ENCODE data around the gene GALNT10.
A peak's percentile ranks its signal among the peaks of the same experiment; 100 is the strongest.

GALNT10 gene

GRCh38 chr5:154410786-154411185 lies 220.3 kb downstream of the GALNT10 start:
- peak overlapping the region; percentile 43 for H3K27ac Mint-ChIP-seq
- ATAC-seq, result no peak
- no peaks in the 10 kb centered on the region for H3K9me3 Mint-ChIP-seq
- DNase-seq (ENCODE audit: low spot score in 2 of 2), result no peak
- peaks cover 56% of the 10 kb centered on the region for H3K36me3 Mint-ChIP-seq
- H3K4me3 Mint-ChIP-seq, result no peak overlapping the region
- no peaks in the 10 kb centered on the region for H3K4me1 Mint-ChIP-seq

GRCh38 chr5:154411338-154411737 lies 220.8 kb downstream of the GALNT10 start:
- Mint-ChIP-seq H3K27ac (peak overlapping the region; percentile 43), H3K36me3 (peaks cover 61% of the 10 kb centered on the region), H3K4me1 (no peaks in the 10 kb centered on the region), H3K9me3 (no peaks in the 10 kb centered on the region), H3K4me3 (no peak overlapping the region)
- DNase-seq (ENCODE audit: low spot score in 2 of 2) (no peak), ATAC-seq (no peak)

GRCh38 chr5:154412316-154412715 lies 221.8 kb downstream of the GALNT10 start:
- H3K9me3 Mint-ChIP-seq, result no peaks in the 10 kb centered on the region

GRCh38 chr5:154412925-154413324 lies 222.4 kb downstream of the GALNT10 start:
- Mint-ChIP-seq H3K36me3 (peaks cover 67% of the 10 kb centered on the region), H3K4me1 (no peaks in the 10 kb centered on the region), H3K9me3 (no peaks in the 10 kb centered on the region), H3K4me3 (no peak overlapping the region), H3K27ac (peak overlapping the region; percentile 23)
- ATAC-seq (no peak), DNase-seq (ENCODE audit: low spot score in 2 of 2) (no peak)

More at GRCh38 chr5:154412316-154412715, 221.8 kb downstream of the GALNT10 start:
- DNase-seq (ENCODE audit: low spot score in 2 of 2) (no peak), ATAC-seq (no peak)
- Mint-ChIP-seq H3K36me3 (peaks cover 61% of the 10 kb centered on the region), H3K27ac (peak overlapping the region; percentile 23), H3K4me1 (no peaks in the 10 kb centered on the region), H3K4me3 (no peak overlapping the region)

GRCh38 chr5:154415114-154415513 lies 224.6 kb downstream of the GALNT10 start:
- Mint-ChIP-seq H3K9me3 (no peaks in the 10 kb centered on the region), H3K27ac (no peak overlapping the region), H3K4me3 (no peak overlapping the region), H3K36me3 (peaks cover 70% of the 10 kb centered on the region), H3K4me1 (no peaks in the 10 kb centered on the region)
- ATAC-seq (no peak), DNase-seq (ENCODE audit: low spot score in 2 of 2) (no peak)

- Mint-ChIP-seq H3K27ac (peak overlapping the region; percentile 78), H3K36me3 (peaks cover 54% of the 10 kb centered on the region), H3K9me3 (no peaks in the 10 kb centered on the region), H3K4me1 (peaks cover 9% of the 10 kb centered on the region), H3K4me3 (no peak overlapping the region)
- ATAC-seq (no peak), DNase-seq (ENCODE audit: low spot score in 2 of 2) (no peak)
Measured at GRCh38 chr5:154418344-154418820, 227.8 kb downstream of the GALNT10 start.

GRCh38 chr5:154419236-154419635 lies 228.7 kb downstream of the GALNT10 start:
- Mint-ChIP-seq H3K27ac (peak overlapping the region; percentile 78), H3K4me3 (no peak overlapping the region), H3K9me3 (no peaks in the 10 kb centered on the region), H3K4me1 (peaks cover 17% of the 10 kb centered on the region), H3K36me3 (peaks cover 46% of the 10 kb centered on the region)
- no peak for ATAC-seq
- DNase-seq (ENCODE audit: low spot score in 2 of 2), result no peak

- ATAC-seq (peak; percentile 62), DNase-seq (ENCODE audit: low spot score in 2 of 2) (no peak)
- Mint-ChIP-seq H3K36me3 (peaks cover 26% of the 10 kb centered on the region), H3K4me1 (peaks cover 20% of the 10 kb centered on the region), H3K4me3 (no peak overlapping the region), H3K27ac (peak overlapping the region; percentile 17), H3K9me3 (no peaks in the 10 kb centered on the region)
Measured at GRCh38 chr5:154421868-154422267, 231.3 kb downstream of the GALNT10 start.

- DNase-seq (ENCODE audit: low spot score in 2 of 2) (no peak), ATAC-seq (no peak)
- Mint-ChIP-seq H3K4me1 (peaks cover 20% of the 10 kb centered on the region), H3K27ac (peak overlapping the region; percentile 17), H3K4me3 (no peak overlapping the region), H3K9me3 (no peaks in the 10 kb centered on the region), H3K36me3 (peaks cover 25% of the 10 kb centered on the region)
Measured at GRCh38 chr5:154422298-154422697, 231.8 kb downstream of the GALNT10 start.

GRCh38 chr5:154428208-154428607 lies 237.7 kb downstream of the GALNT10 start:
- no peak for ATAC-seq
- Mint-ChIP-seq H3K9me3 (no peaks in the 10 kb centered on the region), H3K36me3 (no peaks in the 10 kb centered on the region), H3K4me3 (no peak overlapping the region), H3K4me1 (peaks cover 28% of the 10 kb centered on the region), H3K27ac (no peak overlapping the region)
- no peak for DNase-seq (ENCODE audit: low spot score in 2 of 2)

GRCh38 chr5:154429341-154429740 lies 238.8 kb downstream of the GALNT10 start:
- DNase-seq (ENCODE audit: low spot score in 2 of 2) (no peak), ATAC-seq (no peak)
- Mint-ChIP-seq H3K36me3 (peaks cover 9% of the 10 kb centered on the region), H3K4me3 (no peak overlapping the region), H3K9me3 (no peaks in the 10 kb centered on the region), H3K4me1 (peaks cover 19% of the 10 kb centered on the region), H3K27ac (no peak overlapping the region)

GRCh38 chr5:154430466-154430865 lies 239.9 kb downstream of the GALNT10 start:
- Mint-ChIP-seq H3K27ac (no peak overlapping the region), H3K9me3 (no peaks in the 10 kb centered on the region)

GRCh38 chr5:154430961-154431630 lies 240.6 kb downstream of the GALNT10 start:
- no peak overlapping the region for H3K4me3 Mint-ChIP-seq
- peaks cover 26% of the 10 kb centered on the region for H3K36me3 Mint-ChIP-seq
- H3K27ac Mint-ChIP-seq, result peak overlapping the region; percentile 48
- ATAC-seq, result no peak
- H3K4me1 Mint-ChIP-seq, result peaks cover 16% of the 10 kb centered on the region
- no peaks in the 10 kb centered on the region for H3K9me3 Mint-ChIP-seq
- no peak for DNase-seq (ENCODE audit: low spot score in 2 of 2)

More at GRCh38 chr5:154430466-154430865, 239.9 kb downstream of the GALNT10 start:
- H3K36me3 Mint-ChIP-seq, result peaks cover 19% of the 10 kb centered on the region
- peaks cover 16% of the 10 kb centered on the region for H3K4me1 Mint-ChIP-seq
- ATAC-seq (no peak), DNase-seq (ENCODE audit: low spot score in 2 of 2) (no peak)
- H3K4me3 Mint-ChIP-seq, result no peak overlapping the region

- no peak for ATAC-seq
- no peak overlapping the region for H3K27ac Mint-ChIP-seq
- H3K4me3 Mint-ChIP-seq, result no peak overlapping the region
- H3K4me1 Mint-ChIP-seq, result peaks cover 11% of the 10 kb centered on the region
- DNase-seq (ENCODE audit: low spot score in 2 of 2), result no peak
- H3K36me3 Mint-ChIP-seq, result peaks cover 67% of the 10 kb centered on the region
- no peaks in the 10 kb centered on the region for H3K9me3 Mint-ChIP-seq
Measured at GRCh38 chr5:154435226-154435625, 244.7 kb downstream of the GALNT10 start.

- no peaks in the 10 kb centered on the region for H3K9me3 Mint-ChIP-seq
- peaks cover 89% of the 10 kb centered on the region for H3K36me3 Mint-ChIP-seq
- DNase-seq (ENCODE audit: low spot score in 2 of 2) (no peak), ATAC-seq (no peak)
- H3K4me1 Mint-ChIP-seq, result peaks cover 12% of the 10 kb centered on the region
- no peak overlapping the region for H3K27ac Mint-ChIP-seq
- no peak overlapping the region for H3K4me3 Mint-ChIP-seq
Measured at GRCh38 chr5:154437281-154437965, 246.9 kb downstream of the GALNT10 start.

GRCh38 chr5:154440540-154440939 lies 250.0 kb downstream of the GALNT10 start:
- no peak for ATAC-seq
- H3K4me1 Mint-ChIP-seq, result peaks cover 25% of the 10 kb centered on the region
- H3K27ac Mint-ChIP-seq, result no peak overlapping the region
- no peaks in the 10 kb centered on the region for H3K9me3 Mint-ChIP-seq
- peaks cover 80% of the 10 kb centered on the region for H3K36me3 Mint-ChIP-seq
- no peak overlapping the region for H3K4me3 Mint-ChIP-seq
- no peak for DNase-seq (ENCODE audit: low spot score in 2 of 2)

All from stimulated activated effector memory CD8-positive, alpha-beta T cell treated with anti-CD3 and anti-CD28 coated beads, Interleukin-12 subunit alpha, Interleukin-12 subunit beta, amount 100 ng/mL, for 72 hours (primary cell).